T-helper 9 cell (primary cell): ENCODE measurements around the gene KLRF1.

ENCODE experiments used
- DNase-seq: peaks from one replicate; pipeline ENCODE4 v3.0.0-alpha.2; 2020
- total RNA-seq, 2 donors: gene quantifications; one replicate each; lab custom pipeline; 2026; lab: John Stamatoyannopoulos, UW

The KLRF1 gene
- 0.24 to 0.28 reads per million in 2 donors for total RNA-seq

GRCh38 chr12:9827209-9827888 is at the start of gene KLRF1:
Gene KLRF1 (plus strand): TSS chr12:9827481. CDS start chr12:9827545, 64 bp downstream.
- no peak for DNase-seq

- DNase-seq, result no peak
Observed at GRCh38 chr12:9779209-9779608, 48.1 kb upstream of the KLRF1 start.

- no peak for DNase-seq
Observed at GRCh38 chr12:9781360-9781759, 45.9 kb upstream of the KLRF1 start.

- DNase-seq, result no peak
Observed at GRCh38 chr12:9782547-9783382, 44.5 kb upstream of the KLRF1 start.

- no peak for DNase-seq
Observed at GRCh38 chr12:9784326-9784725, 43.0 kb upstream of the KLRF1 start.

- DNase-seq, result no peak
Observed at GRCh38 chr12:9784816-9785215, 42.5 kb upstream of the KLRF1 start.

GRCh38 chr12:9786726-9787717 is 40.3 kb upstream of the KLRF1 start:
- no peak for DNase-seq

- no peak for DNase-seq
Observed at GRCh38 chr12:9792185-9792900, 34.9 kb upstream of the KLRF1 start.

GRCh38 chr12:9792961-9793617 is 34.2 kb upstream of the KLRF1 start:
- DNase-seq, result no peak

GRCh38 chr12:9793779-9794395 is 33.4 kb upstream of the KLRF1 start:
- DNase-seq, result no peak

- DNase-seq, result no peak
Observed at GRCh38 chr12:9794484-9795093, 32.7 kb upstream of the KLRF1 start.

- DNase-seq, result no peak
Observed at GRCh38 chr12:9795945-9796344, 31.3 kb upstream of the KLRF1 start.

- DNase-seq, result no peak
Observed at GRCh38 chr12:9796346-9796745, 30.9 kb upstream of the KLRF1 start.

- no peak for DNase-seq
Observed at GRCh38 chr12:9796971-9797370, 30.3 kb upstream of the KLRF1 start.

GRCh38 chr12:9797722-9798619 is 29.3 kb upstream of the KLRF1 start:
- DNase-seq, result peak; percentile 38

- no peak for DNase-seq
Observed at GRCh38 chr12:9799961-9800360, 27.3 kb upstream of the KLRF1 start.

GRCh38 chr12:9805883-9806282 is 21.4 kb upstream of the KLRF1 start:
- no peak for DNase-seq

GRCh38 chr12:9806714-9807113 is 20.6 kb upstream of the KLRF1 start:
- no peak for DNase-seq

- DNase-seq, result no peak
Observed at GRCh38 chr12:9808504-9808903, 18.8 kb upstream of the KLRF1 start.

- no peak for DNase-seq
Observed at GRCh38 chr12:9809338-9809737, 17.9 kb upstream of the KLRF1 start.
